Fibroblast of lung (primary cell): ENCODE data around the gene DEK.

Experiments used
- CTCF ChIP-seq, 2 donors: IDR thresholded peaks in 1 of 2; conservative IDR thresholded peaks in 1 of 2; 1 replicate in 1 of 2; 2 replicates in 1 of 2; pipeline ENCODE4 v1.5.1; 2011 to 2012; ENCODE audit warnings: low read length in 2 of 2, control low read depth in 1 of 2, inconsistent platforms in 1 of 2, low read depth in 1 of 2, mild to moderate bottlenecking in 1 of 2
- EZH2 ChIP-seq: IDR thresholded peaks from 2 replicates; pipeline ENCODE4 v1.5.1; 2012; ENCODE audit warnings: low read length, control low read depth, mild to moderate bottlenecking; ENCODE audit errors: missing control alignments

- TF ChIP-seq EZH2 (no peak), CTCF (conservative IDR thresholded peaks at IDR 0.05 in 1 of 2, IDR thresholded peaks at IDR 0.05 in 1 of 2; ENCODE audit: low read depth in 1 of 2, low read length in 2 of 2) (no peak)
Measured at GRCh38 chr6:18269717-18270116, 5.4 kb upstream of the DEK start.
